Measurements from ENCODE around the gene HDAC8. TPM values are rescaled to one million over a fixed set of nuclear protein-coding genes. Genes with fewer than 3 reads are reported as not detected.
"Not testable (repeated sequence)": the region's sequence is repeated elsewhere in the genome, so short reads cannot be mapped to it uniquely, and the experiment has no call there.

Gene HDAC8
- total RNA-seq: 28.4 and 33.8 TPM in 2 replicates

DNA sequence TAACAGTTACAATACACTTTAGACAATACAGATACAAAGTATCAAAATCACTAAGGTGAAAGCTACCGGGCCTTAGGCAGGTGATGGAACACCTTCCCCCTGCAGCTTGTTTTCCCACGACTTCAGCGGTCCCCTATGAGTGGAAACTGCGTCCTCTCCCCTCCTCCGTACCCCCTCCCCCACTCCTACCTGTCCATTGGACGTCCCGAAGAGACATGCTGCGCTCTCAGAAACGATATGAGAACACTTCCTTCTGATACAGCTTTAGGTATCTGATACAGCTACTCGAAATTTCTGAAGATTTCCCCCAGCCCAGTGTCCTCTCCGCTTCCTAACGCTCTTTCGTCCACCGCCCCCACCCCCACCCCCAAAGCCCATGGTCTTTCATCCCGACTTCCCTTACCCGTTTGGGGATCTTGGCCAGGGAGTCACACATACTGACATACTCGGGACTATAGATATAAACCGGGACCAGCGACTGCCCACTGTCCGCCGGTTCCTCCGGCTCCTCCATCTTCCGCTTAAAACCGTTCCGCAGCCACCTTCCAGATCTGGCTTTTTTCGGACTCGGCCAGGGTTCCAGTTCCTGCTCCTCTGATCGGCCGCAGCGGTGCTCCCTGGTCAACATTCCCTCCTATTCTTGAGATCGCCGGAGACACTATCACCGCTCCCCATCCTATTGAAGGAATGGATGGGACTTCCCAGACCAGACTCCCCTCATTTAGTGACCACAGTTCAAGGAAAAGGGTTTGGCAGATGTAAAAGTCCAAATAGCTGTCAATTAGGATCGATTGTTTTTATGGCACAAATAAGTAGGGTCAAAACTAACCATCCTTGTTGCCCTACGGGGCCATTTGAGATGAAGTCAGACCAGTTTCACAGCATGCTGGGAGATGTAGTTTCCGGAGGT, at the start of gene HDAC8:
Gene HDAC8 (minus strand): TSS at position 596 of the 910 bp plus-strand sequence. CDS start 82 bp downstream, at position 514.
- DNase-seq (ENCODE audit: low read depth, low spot score): peak; percentile 41

DNA sequence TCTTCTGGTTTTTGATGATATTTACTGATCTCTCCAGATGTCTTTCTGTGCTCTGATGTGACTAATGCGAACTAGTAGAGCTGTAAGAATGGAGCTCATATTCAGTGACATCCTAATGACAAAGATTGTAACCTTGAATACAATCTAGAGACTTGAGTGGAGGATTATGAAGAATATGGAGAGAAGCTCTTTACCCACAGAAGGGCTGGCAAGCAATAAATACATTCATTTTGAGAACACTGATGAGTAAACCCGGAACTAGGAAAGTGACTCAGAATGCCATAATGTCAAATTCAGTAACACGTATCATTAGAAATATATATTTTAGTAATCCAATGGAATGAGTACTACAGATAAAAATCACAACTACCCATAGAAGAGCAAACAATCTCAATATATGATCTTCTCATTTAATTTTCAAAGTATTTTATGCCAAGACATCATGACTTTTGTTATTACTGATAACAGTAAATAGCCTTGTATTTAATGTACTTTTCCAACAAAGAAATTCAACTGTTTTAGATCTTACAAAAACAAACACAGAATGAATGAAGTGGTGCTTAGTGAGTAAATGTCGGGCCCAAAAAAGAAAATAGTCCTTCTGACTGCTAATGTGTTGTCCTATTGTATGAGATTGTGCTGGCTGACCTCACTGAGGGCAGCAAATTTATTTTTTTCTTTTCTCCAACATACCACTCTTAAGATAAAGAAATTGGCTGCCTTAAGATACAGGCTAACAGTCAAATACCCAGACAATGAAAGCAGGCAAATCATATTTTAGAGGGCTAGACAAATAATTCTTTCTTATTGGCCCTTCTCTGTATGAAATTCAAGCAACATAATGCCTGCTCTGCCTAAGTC, 49.2 kb upstream of the HDAC8 start:
- DNase-seq (ENCODE audit: low read depth, low spot score): no peak

DNA sequence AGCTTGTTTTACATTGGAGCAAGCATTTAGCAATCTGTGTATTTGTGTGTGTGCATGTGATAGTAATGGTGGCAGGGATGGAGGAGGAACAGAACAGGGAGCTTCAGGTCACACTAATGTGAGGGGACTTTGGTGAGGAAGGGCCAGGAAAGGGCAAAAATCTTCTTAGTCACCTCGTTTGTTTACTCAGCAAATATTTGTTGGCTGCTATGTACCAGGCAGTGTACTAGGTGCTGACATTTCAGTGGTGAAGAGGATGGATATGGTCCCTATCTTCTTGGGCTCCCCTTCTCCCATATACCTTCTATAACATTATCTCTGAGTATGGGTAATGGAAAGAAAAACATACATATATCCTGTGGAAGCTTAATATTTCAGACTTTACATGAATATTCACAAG, 48.5 kb upstream of the HDAC8 start:
- DNase-seq (ENCODE audit: low read depth, low spot score): no peak

DNA sequence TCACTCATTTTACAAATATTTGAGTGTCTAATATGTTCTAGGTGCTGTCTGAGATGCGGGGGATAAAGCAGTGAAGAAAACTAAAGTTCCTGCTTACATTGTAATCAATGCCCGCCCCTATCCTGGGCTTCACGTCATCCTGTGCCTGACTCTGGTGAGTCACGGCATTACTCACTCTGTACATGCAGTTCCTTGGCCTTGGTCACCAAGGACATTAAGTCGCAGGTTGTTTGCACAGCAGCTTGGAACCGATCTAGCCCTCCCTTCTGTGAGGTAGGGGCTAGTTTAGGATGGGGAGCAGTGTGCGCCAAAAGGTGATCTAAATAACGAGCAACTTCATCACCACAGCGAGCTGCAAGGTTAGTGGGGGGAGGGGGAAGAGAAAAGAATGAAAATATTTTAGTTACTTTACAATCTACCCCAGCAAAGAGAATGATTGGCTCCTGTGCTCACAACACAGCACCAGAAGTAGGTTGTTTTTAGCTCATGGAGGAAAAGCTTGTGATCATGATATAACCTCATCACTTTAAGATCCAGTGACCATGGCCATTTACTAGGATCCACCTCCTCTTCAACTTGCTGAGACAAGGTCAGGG, 48.0 kb upstream of the HDAC8 start:
- peak; percentile 59 for DNase-seq (ENCODE audit: low read depth, low spot score)

DNA sequence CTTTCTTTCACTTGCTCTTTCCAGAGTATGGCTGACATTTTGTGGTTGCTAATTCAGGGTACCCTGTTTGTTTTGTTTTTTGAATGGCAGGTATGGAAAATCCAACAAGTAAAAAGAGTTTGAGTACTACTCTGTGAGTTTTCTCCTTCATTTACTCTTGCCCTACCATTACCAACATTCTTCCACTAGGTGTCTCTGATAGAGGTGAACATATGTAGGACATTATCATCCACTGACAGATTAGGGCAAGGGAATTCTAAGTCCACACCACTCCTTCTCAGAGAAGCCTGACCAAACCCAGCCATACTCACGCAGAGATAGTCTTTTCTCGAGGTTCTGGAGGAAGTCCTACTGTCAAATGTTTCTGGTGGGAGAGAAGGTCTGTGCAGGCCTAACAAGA, 36.7 kb upstream of the HDAC8 start:
- DNase-seq (ENCODE audit: low read depth, low spot score): no peak

DNA sequence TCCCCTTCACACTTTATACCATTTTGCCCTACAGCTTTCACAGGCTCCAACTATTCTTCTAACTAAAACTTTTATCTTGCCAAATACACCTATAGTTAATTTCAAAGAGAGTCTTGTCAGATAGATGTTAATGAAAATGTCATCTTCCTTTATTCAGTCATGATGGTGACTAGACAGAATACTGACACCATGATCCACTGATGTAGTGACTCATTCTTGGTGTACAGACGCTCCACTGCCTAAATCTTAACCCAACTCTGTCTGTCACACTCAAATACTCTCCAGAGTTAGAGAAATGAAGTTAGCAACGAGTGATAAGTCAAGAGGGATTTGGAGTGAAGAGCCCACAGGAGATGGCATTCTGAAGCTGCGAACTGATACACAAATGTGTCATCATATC, 32.1 kb upstream of the HDAC8 start:
- DNase-seq (ENCODE audit: low read depth, low spot score): no peak

DNA sequence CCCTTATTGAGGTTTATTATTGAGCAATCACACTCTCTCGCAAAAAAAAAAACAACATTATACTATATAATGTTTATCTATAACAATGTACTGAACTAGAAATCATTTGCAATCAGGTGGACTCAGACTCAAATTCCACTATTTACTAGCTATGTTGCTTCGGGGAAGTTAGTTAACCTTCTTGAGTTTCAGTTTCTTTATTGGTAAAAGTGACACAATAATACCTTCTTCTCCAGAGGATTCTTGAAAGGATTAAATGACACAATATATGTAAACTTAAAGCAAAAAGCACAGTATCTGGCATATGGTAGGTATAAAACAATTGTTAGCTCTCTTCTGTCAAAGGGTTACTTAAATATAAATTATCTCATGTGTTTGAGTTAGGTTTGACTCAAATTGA, 31.5 kb upstream of the HDAC8 start:
- no peak for DNase-seq (ENCODE audit: low read depth, low spot score)

DNA sequence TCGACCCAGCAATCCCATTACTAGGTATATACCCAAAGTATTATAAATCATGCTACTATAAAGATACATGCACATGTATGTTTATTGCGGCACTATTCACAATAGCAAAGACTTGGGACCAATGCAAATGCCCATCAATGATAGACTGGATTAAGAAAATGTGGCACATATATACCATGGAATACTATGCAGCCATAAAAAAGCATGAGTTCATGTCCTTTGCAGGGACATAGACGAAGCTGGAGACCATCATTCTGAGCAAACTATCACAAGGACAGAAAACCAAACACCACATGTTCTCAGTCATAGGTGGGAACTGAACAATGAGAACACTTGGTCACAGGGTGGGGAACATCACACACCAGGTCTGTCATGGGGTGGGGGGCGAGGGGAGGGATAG, 18.4 kb upstream of the HDAC8 start:
- DNase-seq (ENCODE audit: low read depth, low spot score): not testable (repeated sequence)

DNA sequence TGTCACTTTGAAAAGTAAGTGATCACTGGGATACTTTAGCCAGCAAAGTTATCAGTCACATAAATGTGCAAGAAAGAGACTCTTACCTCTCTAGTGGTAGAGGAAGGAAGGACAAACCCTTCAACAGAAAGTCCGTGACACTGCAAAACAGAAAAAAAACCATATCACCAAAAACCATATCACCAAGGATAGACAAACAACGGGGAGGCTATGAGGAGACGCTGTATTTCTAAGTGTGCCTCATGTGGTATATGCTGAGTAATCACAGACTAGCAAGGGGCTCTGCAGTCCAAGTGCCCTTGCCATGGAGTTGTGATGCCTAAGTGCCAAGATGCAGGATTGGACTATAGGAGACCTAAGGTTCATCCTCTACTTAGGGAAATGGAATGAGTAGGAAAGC, 11.5 kb upstream of the HDAC8 start:
- no peak for DNase-seq (ENCODE audit: low read depth, low spot score)

DNA sequence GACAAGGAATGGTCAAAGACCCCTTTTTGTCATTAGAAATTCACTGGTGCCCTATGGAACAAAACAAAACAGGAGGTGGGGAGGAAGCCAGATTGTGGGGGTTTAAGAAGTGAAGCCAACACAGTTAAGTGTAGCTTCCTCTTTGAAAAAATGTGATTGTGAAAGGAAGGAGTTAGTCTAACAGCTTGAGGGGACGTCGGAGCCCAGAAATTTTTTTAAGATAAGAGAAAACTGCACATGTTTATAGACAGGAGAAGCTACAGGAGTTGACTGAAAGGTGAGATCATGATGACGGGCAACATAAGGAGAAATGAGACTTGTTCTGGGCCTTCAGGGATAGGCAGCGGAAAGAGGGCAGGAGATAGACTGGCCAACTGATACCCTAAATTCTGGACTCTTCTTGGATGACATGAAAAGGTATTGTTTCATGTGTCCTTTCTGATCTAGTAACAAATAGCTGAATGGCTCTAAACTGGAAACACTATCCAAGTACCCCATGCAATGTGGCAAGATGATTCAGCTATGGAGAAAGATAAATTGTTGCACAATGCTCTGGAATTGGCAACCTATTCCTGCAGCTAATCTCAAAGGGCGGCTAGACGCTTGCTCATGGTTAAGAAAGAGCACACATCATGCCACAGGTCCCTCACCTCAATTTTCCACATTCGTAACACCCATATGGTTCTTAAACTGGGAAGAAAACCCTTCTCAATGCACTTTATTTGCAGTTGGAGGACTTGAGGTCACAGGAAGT, 3.7 kb upstream of the HDAC8 start:
- DNase-seq (ENCODE audit: low read depth, low spot score): no peak

DNA sequence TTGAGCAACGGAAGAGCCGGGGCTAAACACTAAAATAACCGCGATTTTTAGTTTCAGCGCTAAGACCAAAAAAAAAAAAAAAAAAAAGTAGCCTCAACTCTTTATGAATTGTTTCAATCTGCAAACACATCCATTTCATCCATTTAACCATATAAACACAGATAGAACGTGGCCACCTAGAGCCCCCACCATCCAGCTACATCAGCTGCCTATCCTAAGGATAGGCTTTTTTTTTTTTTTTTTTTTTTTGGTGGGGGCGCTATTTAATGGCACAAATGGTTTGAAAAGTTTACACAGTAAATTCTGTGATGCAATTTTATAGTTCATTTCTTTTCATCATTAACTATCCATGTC, 492 bp upstream of the HDAC8 start:
- DNase-seq (ENCODE audit: low read depth, low spot score): no peak

DNA sequence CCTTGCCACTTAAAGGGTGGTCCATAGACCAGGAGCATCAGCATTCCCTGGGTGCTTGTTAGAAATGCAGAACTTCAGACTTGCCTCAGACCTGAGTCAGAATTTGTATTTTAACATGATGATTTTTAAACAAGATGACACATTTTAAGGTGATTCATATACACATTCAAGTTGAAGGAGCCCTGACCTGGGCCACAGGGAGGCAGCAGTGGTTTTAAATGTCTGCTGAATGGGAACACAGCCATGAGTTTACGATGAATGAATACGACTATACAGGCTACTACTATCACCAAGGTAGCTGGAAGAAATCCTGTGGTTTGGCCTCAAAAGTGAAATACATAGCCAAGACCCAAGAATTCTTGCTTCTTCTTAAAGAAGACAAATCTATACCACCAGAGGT, 2.9 kb downstream of the HDAC8 start:
- DNase-seq (ENCODE audit: low read depth, low spot score): no peak

DNA sequence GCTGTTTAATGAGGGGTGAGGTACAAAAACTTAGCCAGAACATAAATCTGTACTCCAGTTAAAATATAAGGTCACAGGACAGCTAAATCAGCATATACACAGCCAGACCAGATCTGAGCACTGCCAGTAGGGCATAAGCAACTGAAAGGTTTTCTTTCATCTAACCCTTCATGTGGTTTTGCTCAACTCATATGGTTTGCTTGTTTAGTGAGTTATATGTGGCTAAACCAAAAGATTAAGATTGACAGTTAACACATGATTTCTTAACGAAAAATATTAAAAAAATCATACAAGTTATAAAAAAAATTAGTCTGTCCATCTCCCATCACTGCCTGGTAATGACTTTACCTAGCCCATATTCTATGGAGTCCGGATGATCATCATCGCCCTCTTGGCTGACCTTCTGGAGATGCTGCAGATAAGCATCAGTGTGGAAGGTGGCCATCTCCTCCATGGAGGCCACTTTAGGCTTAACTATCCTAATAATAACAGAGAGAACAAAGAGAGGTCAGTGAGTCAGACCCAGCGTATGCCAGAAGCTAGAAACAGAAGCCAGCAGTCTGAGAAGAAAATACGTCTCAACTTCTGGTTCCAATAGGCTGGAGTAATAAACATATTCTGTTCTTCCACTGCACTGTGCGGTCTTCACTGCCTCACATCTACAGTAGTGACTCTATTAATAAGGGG, 4.1 kb downstream of the HDAC8 start:
- DNase-seq (ENCODE audit: low read depth, low spot score): peak; percentile 15

DNA sequence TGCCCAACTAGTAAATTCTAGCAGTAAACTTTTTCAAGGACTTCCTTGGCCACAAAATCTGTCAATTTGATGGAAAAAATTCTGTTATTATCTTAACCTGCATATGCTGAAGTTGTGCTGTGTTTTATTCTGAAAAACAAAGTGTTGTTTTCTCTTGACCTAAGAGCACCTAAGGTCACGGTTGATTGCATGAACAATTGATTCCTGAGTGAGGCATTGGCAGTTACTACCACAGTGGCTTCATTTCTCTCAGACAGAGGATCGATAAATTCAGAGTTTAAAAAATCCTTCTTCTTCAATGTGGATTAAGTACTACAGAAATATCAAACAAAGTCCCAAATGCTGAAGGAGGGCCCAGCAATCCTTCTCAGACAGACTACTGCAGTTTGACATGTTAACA, 6.2 kb downstream of the HDAC8 start:
- DNase-seq (ENCODE audit: low read depth, low spot score): no peak

DNA sequence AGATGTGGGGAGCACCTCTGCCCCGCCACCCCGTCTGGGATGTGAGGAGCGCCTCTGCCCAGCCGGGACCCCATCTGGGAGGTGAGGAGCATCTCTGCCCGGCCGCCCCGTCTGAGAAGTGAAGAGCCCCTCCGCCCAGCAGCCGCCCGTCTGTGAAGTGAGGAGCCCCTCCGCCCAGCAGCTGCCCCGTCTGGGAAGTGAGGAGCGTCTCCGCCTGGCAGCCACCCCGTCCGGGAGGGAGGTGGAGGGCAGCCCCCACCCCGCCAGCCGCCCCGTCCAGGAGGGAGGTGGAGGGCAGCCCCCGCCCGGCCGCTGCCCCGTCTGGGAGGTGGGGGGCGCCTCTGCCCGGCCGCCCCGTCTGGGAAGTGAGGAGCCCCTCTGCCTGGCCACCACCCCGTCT, 13.0 kb downstream of the HDAC8 start:
- not testable (repeated sequence) for DNase-seq (ENCODE audit: low read depth, low spot score)

DNA sequence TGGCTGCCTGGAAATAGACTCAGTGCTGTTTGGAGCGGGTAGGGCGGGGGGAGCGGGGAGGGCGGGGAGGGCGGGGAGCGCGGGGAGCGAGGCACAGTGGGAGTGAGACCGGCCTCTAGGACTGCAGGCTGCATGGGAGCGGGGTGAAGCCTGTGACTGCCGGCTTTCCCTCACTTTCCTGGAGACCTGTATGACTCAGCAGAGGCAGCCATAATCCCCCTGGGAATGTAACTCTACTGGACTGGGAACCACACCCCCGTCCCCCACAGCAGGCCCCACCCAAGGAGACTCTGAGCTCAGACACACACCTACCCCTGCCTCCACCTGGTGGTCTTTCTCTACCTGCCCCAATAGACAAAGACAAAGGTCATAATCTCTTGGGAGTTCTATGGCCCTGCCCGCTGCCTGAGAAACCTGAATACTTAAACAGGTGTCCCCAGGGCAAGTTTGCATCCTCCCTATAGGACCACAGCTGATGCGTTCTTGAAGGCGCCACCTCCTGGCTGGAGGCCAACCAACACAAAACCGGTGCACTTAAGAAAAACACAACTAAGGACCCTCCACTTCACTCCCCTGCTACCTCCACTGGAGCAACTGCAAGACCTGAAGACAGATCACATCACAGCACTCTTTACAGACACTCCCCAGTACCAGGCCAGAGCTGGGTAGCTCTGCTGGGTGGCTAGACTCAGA, 18.0 kb downstream of the HDAC8 start:
- no peak for DNase-seq (ENCODE audit: low read depth, low spot score)

DNA sequence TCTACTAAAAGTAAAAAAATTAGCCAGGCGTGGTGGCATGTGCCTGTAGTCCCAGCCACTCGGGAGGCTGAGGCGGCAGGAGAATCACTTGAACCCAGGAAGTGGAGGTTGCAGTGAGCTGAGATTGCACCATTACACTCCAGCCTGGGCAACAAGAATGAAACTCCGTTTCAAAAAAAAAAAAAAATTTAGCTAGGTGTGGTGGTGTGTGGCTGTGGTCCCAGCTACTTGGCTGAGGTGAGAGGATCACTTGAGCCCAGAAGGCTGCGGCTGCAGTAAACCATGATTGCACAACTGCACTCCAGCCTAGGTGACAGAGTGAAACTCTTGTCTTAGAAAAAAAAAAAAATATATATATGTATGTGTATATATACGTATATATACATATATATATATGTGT, 20.2 kb downstream of the HDAC8 start:
- not testable (repeated sequence) for DNase-seq (ENCODE audit: low read depth, low spot score)

DNA sequence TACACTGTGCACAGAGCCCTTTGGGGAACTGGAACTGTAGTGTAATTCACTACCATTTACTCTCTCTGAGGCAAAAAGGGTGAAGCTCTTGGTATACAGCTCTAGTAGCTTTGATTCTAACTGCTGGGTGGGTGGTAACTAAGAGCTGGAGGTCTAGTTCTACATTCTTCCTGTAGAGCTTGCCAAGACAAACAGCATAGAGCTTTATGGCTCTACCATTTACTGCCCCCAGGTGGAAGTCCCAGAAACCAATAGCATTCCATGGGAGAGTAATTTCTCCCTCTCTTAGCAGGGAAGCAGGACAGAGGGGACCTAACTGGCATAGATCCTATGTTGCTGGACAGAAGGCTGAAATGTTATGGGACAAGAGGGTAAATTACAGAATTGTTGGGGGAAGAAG, 26.7 kb downstream of the HDAC8 start:
- DNase-seq (ENCODE audit: low read depth, low spot score): no peak

DNA sequence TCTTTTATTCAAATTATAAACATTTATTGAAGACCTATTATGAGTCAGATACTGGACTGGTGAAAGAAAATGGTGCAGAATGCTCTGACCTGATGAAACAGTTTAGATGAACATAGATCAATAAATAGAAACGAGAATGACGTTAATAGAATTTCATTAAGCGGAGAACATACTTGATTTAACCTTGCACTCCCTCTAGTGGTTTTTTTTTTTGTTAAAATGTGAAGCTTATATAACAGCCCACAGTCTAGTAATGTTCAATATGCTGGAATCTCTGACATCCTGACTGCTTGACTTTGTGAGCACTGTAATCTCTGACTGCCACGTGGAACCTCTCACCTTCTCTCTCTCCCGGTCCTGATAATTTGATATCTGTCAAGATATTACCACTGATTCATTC, 32.3 kb downstream of the HDAC8 start:
- no peak for DNase-seq (ENCODE audit: low read depth, low spot score)

DNA sequence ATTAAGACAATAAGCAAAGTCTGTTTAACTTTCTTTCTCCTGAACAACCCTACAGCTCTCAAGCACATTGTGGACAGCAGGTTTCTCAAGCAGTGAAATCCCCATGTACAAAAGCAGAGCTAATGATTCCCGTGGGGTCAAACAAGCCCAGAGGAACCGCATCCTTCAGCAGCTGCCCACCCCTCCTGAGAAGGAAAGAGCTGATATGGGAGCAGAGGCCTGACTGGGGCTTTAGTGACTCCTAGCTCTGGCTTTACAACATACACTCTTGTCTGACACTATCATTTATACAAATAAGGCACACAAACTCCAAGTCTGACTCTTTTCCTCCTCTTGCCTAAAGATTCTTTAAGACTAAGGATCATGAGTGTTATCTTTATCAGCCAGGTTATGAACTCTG, 32.8 kb downstream of the HDAC8 start:
- DNase-seq (ENCODE audit: low read depth, low spot score): no peak

Measured in pulmonary artery endothelial cell (primary cell).